ENCODE measurements around the gene LZTFL1.

Gene LZTFL1

DNA sequence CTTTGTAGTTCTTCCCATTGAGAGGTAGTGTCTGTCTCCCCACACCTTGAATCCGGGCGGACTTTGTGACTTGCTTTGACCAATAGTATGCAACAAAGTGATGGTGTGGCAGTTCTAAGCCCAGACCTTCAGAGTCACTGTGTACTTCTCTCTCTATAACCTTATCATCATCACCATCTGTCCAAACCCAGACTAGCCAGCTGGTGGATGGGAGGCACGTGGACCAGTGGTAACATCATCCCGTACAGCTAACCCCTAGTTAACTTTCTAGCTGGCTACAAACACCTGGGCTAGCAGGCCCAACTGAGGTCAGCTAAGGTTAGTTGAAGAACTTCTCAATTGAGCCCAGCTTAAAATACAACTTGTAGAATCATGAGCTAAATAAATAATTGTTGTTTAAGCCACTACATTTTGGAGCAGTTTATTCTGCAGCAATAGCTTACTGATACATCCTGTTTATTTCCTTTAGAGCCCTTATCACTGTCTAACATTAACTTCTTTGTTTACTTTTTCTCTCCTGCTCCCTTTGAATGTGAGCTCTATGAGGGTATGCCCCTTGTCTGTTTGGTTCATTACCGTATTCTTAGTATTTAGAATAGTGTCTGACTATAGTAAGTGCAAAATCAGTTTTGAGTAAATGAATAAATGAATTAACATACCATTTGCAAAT, 32.9 kb upstream of the LZTFL1 start:
- no peaks in the 10 kb centered on the region for H3K36me3 ChIP-seq (ENCODE audit: control insufficient read depth, insufficient read depth, low read length, severe bottlenecking)
- H3K27me3 ChIP-seq (replicated peaks; ENCODE audit: control insufficient read depth, insufficient read depth, low read length), result peaks cover 2% of the 10 kb centered on the region
- no peak overlapping the region for H3K4me3 ChIP-seq (ENCODE audit: low read length)
- DNase-seq (ENCODE audit: low read depth), result no peak
- H3K9me3 ChIP-seq (ENCODE audit: control insufficient read depth, low read length), result peaks cover 15% of the 10 kb centered on the region
- H3K4me1 ChIP-seq (ENCODE audit: control insufficient read depth, insufficient read depth, low read length), result no peaks in the 10 kb centered on the region
- H3K9ac ChIP-seq (ENCODE audit: low read length), result no peak overlapping the region

DNA sequence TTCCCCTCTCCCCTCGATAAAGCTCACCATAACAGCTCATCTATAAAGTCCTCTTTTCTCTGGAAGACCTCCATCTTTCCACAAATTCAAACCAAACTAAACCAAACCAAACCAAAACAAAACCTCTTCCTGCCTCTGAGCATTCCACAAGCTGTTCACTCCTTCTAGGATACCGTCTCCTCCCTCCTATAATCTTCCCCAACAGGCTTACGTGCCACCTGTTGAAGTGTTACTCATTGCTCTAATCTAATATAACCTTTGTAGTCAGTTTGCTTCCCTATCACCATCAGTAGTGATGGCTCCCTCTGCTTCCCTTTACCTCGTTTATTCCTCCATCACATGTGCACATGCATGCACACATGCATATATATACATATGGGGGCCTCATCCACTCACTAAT, 31.7 kb upstream of the LZTFL1 start:
- Histone ChIP-seq H3K9ac (ENCODE audit: low read length) (no peak overlapping the region), H3K27me3 (replicated peaks; ENCODE audit: control insufficient read depth, insufficient read depth, low read length) (peaks cover 4% of the 10 kb centered on the region), H3K4me3 (ENCODE audit: low read length) (no peak overlapping the region), H3K9me3 (ENCODE audit: control insufficient read depth, low read length) (peaks cover 15% of the 10 kb centered on the region), H3K4me1 (ENCODE audit: control insufficient read depth, insufficient read depth, low read length) (no peaks in the 10 kb centered on the region), H3K36me3 (ENCODE audit: control insufficient read depth, insufficient read depth, low read length, severe bottlenecking) (no peaks in the 10 kb centered on the region)
- no peak for DNase-seq (ENCODE audit: low read depth)

DNA sequence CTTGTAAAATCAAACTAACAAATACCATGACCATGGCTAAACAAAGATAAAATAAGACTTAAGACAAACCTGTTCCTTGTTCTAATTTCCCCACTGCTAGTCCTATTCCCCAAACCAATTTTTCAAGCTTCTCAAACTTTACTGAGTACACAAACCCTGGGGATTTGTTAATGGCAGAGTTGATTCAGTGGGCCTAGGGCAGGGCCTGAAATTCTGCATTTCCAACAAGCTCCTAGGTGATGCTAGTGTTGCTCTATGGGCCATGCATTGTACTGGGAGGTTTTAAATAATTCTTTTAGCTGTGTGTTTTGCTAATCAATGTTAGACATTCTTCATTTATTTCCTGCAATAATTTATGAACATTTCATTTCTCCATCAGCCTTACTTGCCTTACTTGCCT, 31.1 kb upstream of the LZTFL1 start:
- H3K36me3 ChIP-seq (ENCODE audit: control insufficient read depth, insufficient read depth, low read length, severe bottlenecking), result no peaks in the 10 kb centered on the region
- peaks cover 15% of the 10 kb centered on the region for H3K9me3 ChIP-seq (ENCODE audit: control insufficient read depth, low read length)
- DNase-seq (ENCODE audit: low read depth), result no peak
- no peak overlapping the region for H3K9ac ChIP-seq (ENCODE audit: low read length)
- H3K27me3 ChIP-seq (replicated peaks; ENCODE audit: control insufficient read depth, insufficient read depth, low read length), result peaks cover 4% of the 10 kb centered on the region
- H3K4me1 ChIP-seq (ENCODE audit: control insufficient read depth, insufficient read depth, low read length), result no peaks in the 10 kb centered on the region
- H3K4me3 ChIP-seq (ENCODE audit: low read length), result no peak overlapping the region

DNA sequence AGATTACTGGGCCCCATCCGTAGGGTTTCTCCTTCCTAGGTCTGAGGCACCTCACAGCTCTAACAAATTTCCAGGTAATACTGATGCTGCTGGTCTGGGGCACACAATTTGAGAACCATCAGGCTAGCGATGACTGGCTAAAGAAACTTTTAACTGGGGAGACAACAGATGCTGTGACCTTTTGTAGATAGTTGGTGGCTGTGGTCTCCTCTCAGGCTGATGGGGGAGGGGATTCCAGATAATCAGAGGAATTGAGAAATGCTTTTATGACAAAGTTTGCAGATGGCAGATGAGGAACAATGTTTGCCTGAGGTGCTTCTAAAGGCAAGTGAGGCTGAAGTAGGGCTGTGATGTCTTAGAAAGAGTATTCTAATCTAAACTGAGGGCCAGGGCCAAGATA, 30.6 kb upstream of the LZTFL1 start:
- Histone ChIP-seq H3K4me1 (ENCODE audit: control insufficient read depth, insufficient read depth, low read length) (no peaks in the 10 kb centered on the region), H3K36me3 (ENCODE audit: control insufficient read depth, insufficient read depth, low read length, severe bottlenecking) (no peaks in the 10 kb centered on the region), H3K9ac (ENCODE audit: low read length) (no peak overlapping the region), H3K4me3 (ENCODE audit: low read length) (no peak overlapping the region), H3K27me3 (replicated peaks; ENCODE audit: control insufficient read depth, insufficient read depth, low read length) (peaks cover 4% of the 10 kb centered on the region), H3K9me3 (ENCODE audit: control insufficient read depth, low read length) (peaks cover 15% of the 10 kb centered on the region)
- no peak for DNase-seq (ENCODE audit: low read depth)

DNA sequence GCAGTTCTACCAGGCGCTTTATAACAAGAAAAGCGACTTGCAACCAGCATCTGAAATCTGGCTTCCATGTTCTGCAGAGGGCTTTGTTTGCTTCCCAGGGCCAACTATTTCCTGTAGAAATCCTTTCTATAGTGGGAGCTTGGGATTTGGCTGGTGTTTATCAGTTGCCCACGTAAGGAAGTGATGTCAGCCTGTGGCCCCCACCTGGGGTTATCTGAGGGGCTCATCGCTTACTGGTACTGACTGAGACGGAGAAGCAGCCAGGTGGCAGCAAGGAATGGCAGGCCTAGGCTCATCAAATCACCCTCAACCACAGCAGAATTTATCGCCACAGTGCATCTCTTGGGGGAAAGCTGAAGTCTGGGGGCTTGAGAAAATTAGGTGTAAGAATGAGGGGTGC, 29.9 kb upstream of the LZTFL1 start:
- no peaks in the 10 kb centered on the region for H3K36me3 ChIP-seq (ENCODE audit: control insufficient read depth, insufficient read depth, low read length, severe bottlenecking)
- H3K9ac ChIP-seq (ENCODE audit: low read length), result no peak overlapping the region
- H3K4me1 ChIP-seq (ENCODE audit: control insufficient read depth, insufficient read depth, low read length), result no peaks in the 10 kb centered on the region
- H3K9me3 ChIP-seq (ENCODE audit: control insufficient read depth, low read length), result peaks cover 15% of the 10 kb centered on the region
- DNase-seq (ENCODE audit: low read depth), result no peak
- H3K27me3 ChIP-seq (replicated peaks; ENCODE audit: control insufficient read depth, insufficient read depth, low read length), result peaks cover 4% of the 10 kb centered on the region
- H3K4me3 ChIP-seq (ENCODE audit: low read length), result no peak overlapping the region

DNA sequence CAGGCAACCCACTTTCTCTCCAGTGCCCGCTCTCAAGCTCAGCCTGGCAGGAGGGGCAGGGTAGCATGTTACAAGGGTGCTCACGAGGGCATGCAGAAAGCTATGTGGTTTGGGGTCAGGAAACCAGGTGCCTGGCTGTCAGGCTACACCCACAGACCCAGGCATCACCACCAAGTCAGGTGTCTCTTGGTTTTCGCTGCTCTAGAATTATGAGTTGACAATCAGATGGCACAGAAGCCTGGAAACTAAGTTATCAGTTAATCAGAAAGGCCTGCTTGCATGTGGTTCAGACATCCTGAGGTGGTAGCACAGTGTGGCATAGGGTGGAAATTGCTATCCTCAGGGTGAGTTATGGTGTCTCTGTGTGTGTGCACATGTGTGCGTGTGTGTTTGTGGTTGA, 28.2 kb upstream of the LZTFL1 start:
- peaks cover 15% of the 10 kb centered on the region for H3K9me3 ChIP-seq (ENCODE audit: control insufficient read depth, low read length)
- no peak overlapping the region for H3K4me3 ChIP-seq (ENCODE audit: low read length)
- peaks cover 4% of the 10 kb centered on the region for H3K27me3 ChIP-seq (replicated peaks; ENCODE audit: control insufficient read depth, insufficient read depth, low read length)
- no peak for DNase-seq (ENCODE audit: low read depth)
- H3K4me1 ChIP-seq (ENCODE audit: control insufficient read depth, insufficient read depth, low read length), result no peaks in the 10 kb centered on the region
- no peak overlapping the region for H3K9ac ChIP-seq (ENCODE audit: low read length)
- no peaks in the 10 kb centered on the region for H3K36me3 ChIP-seq (ENCODE audit: control insufficient read depth, insufficient read depth, low read length, severe bottlenecking)

DNA sequence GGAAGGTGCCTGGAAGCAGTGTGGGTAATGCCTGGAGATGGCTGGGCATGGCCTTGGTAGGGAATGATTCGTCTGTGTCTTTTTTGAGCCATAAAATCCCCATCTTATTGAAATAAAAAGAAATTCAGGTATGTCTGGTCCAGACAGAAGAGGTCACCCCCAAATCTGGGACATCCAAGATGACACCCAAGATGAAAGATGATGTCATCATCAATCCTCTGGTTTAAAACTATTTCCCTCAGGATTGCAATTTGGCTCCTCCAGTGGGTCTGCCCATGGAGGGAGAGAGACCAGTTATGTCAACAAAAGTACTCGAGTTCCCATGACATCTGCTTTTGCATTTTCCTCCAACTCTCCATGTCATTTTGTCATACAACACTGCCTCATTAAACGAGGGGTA, 27.7 kb upstream of the LZTFL1 start:
- H3K4me1 ChIP-seq (ENCODE audit: control insufficient read depth, insufficient read depth, low read length), result no peaks in the 10 kb centered on the region
- no peak overlapping the region for H3K4me3 ChIP-seq (ENCODE audit: low read length)
- no peak overlapping the region for H3K9ac ChIP-seq (ENCODE audit: low read length)
- no peak for DNase-seq (ENCODE audit: low read depth)
- no peaks in the 10 kb centered on the region for H3K36me3 ChIP-seq (ENCODE audit: control insufficient read depth, insufficient read depth, low read length, severe bottlenecking)
- peaks cover 15% of the 10 kb centered on the region for H3K9me3 ChIP-seq (ENCODE audit: control insufficient read depth, low read length)
- peaks cover 4% of the 10 kb centered on the region for H3K27me3 ChIP-seq (replicated peaks; ENCODE audit: control insufficient read depth, insufficient read depth, low read length)

DNA sequence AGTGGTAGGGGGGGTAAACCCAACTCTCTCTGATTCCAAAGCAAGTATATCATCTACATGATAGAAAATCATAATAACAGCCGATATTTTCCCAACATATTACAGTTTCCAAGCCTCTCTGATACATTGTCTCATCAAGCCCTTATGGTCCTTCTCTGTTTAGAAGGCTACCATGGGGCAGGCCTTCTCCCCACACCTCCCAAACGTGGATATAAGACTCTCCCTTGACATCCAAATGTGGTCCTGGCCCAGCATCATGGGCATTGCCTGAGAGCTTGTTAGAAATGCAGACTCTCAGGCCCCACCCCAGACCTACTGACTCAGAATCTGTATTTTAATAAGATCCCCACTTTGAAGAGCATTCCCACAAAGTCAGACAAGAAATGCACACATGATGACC, 26.7 kb upstream of the LZTFL1 start:
- no peaks in the 10 kb centered on the region for H3K4me1 ChIP-seq (ENCODE audit: control insufficient read depth, insufficient read depth, low read length)
- no peak overlapping the region for H3K4me3 ChIP-seq (ENCODE audit: low read length)
- peaks cover 14% of the 10 kb centered on the region for H3K9me3 ChIP-seq (ENCODE audit: control insufficient read depth, low read length)
- no peak overlapping the region for H3K9ac ChIP-seq (ENCODE audit: low read length)
- DNase-seq (ENCODE audit: low read depth), result no peak
- peaks cover 4% of the 10 kb centered on the region for H3K27me3 ChIP-seq (replicated peaks; ENCODE audit: control insufficient read depth, insufficient read depth, low read length)
- no peaks in the 10 kb centered on the region for H3K36me3 ChIP-seq (ENCODE audit: control insufficient read depth, insufficient read depth, low read length, severe bottlenecking)

DNA sequence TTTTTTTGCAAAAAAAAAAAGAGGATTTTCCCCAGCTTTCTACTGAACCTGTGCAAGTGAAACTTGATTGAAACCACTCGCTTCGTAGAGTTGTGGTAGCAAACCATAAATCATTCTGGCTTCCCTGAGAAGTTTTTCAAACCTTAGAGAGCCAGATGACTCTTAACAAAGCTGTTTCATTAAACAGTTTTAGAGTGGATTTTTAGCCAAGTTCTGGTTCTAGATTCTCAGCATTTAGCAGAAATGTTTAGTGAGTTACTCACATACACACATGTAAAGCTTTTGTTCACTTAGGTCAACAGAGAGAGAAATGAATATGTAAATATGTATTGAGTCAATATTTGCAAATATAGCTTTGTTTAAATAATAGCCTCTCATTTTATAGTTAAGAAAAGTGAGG, 26.3 kb upstream of the LZTFL1 start:
- no peaks in the 10 kb centered on the region for H3K4me1 ChIP-seq (ENCODE audit: control insufficient read depth, insufficient read depth, low read length)
- no peak overlapping the region for H3K4me3 ChIP-seq (ENCODE audit: low read length)
- H3K27me3 ChIP-seq (replicated peaks; ENCODE audit: control insufficient read depth, insufficient read depth, low read length), result peaks cover 6% of the 10 kb centered on the region
- no peak overlapping the region for H3K9ac ChIP-seq (ENCODE audit: low read length)
- no peaks in the 10 kb centered on the region for H3K36me3 ChIP-seq (ENCODE audit: control insufficient read depth, insufficient read depth, low read length, severe bottlenecking)
- no peak for DNase-seq (ENCODE audit: low read depth)
- peaks cover 14% of the 10 kb centered on the region for H3K9me3 ChIP-seq (ENCODE audit: control insufficient read depth, low read length)

DNA sequence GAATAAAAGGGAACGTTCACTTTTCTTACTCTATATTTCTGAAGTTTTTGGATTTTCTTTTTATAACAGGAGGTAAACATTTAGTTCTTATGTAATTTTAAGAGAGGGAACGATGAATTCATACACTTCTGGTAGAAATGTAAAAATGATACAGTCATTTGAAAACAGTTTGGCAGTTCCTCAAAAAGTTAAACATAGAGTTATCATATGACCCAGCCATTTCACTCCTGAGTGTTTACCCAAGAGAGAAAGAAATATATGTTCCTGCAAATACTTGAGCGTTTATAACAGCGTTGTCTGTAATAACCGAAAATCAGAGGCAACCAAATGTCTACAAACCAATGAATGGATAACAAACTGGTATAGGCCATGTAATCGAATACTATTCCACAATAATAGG, 23.6 kb upstream of the LZTFL1 start:
- no peak for DNase-seq (ENCODE audit: low read depth)
- no peaks in the 10 kb centered on the region for H3K36me3 ChIP-seq (ENCODE audit: control insufficient read depth, insufficient read depth, low read length, severe bottlenecking)
- H3K27me3 ChIP-seq (replicated peaks; ENCODE audit: control insufficient read depth, insufficient read depth, low read length), result peaks cover 9% of the 10 kb centered on the region
- no peak overlapping the region for H3K4me3 ChIP-seq (ENCODE audit: low read length)
- H3K9me3 ChIP-seq (ENCODE audit: control insufficient read depth, low read length), result peaks cover 13% of the 10 kb centered on the region
- H3K4me1 ChIP-seq (ENCODE audit: control insufficient read depth, insufficient read depth, low read length), result no peaks in the 10 kb centered on the region
- H3K9ac ChIP-seq (ENCODE audit: low read length), result no peak overlapping the region

DNA sequence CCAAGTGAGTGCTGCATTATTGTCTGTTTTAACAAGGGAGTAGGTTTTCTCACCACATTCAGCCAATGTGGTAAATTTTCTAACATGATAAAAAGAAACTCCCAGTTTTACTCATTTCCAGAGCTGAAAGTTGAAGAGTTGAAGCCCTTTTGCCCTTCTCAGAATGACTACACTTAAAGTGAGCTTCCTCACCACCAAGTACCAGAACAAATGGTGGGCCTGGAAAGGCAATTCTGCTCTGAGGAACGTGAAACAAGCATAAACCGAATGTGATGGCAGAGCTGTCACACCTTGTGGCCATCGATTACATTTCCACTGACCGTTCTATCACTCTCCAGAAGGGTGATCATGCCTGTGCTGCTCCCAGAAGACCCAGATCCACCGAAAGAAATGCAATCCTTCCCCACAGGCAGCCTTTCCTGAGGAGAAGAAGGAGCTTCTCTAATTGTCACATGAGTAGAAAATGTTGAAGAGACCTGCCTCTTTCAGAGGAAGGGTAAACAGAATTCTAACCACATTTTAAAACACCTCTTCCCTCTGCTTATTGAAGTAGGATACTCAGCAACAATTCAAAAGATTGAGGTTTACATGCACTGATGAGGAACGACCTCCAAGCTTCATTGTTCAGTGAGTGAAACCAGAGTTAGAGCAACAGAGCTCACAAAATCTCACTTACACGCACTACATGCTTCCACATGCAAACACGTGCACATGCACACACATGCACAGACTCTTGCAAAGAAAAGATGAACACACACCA, 23.0 kb upstream of the LZTFL1 start:
- no peak for DNase-seq (ENCODE audit: low read depth)
- Histone ChIP-seq H3K9ac (ENCODE audit: low read length) (no peak overlapping the region), H3K9me3 (ENCODE audit: control insufficient read depth, low read length) (peaks cover 13% of the 10 kb centered on the region), H3K27me3 (replicated peaks; ENCODE audit: control insufficient read depth, insufficient read depth, low read length) (peaks cover 8% of the 10 kb centered on the region), H3K36me3 (ENCODE audit: control insufficient read depth, insufficient read depth, low read length, severe bottlenecking) (no peaks in the 10 kb centered on the region), H3K4me3 (ENCODE audit: low read length) (no peak overlapping the region), H3K4me1 (ENCODE audit: control insufficient read depth, insufficient read depth, low read length) (no peaks in the 10 kb centered on the region)

All from adipocyte (in vitro differentiated cells).